Effector memory CD4-positive, alpha-beta T cell (primary cell): ENCODE data around the gene ADAR.

Source experiments
- DNase-seq, 3 donors: peaks; one replicate each; pipeline ENCODE4 v3.0.0-alpha.2; 2020
- H3K27ac ChIP-seq: 2 replicates; pipeline ENCODE4 v1.7.0; 2013; ENCODE audit warnings: mild to moderate bottlenecking, low read length, moderate library complexity; ENCODE audit not compliant: insufficient read depth, poor library complexity, severe bottlenecking
- H3K27me3 ChIP-seq: replicated peaks from 2 replicates; pipeline ENCODE4 v1.7.0; 2013; ENCODE audit warnings: mild to moderate bottlenecking, low read length; ENCODE audit not compliant: insufficient read depth, control insufficient read depth, poor library complexity, severe bottlenecking
- H3K36me3 ChIP-seq: 2 replicates; pipeline ENCODE4 v1.7.0; 2013; ENCODE audit warnings: mild to moderate bottlenecking, low read length, moderate library complexity; ENCODE audit not compliant: control insufficient read depth, insufficient read depth
- H3K4me1 ChIP-seq: 2 replicates; pipeline ENCODE4 v1.7.0; 2013; ENCODE audit warnings: low read length, mild to moderate bottlenecking; ENCODE audit not compliant: control insufficient read depth, insufficient read depth, poor library complexity, severe bottlenecking
- H3K4me3 ChIP-seq: 2 replicates; pipeline ENCODE4 v1.7.0; 2013; ENCODE audit warnings: low read length, low read depth, mild to moderate bottlenecking; ENCODE audit not compliant: insufficient read depth, poor library complexity, severe bottlenecking
- H3K9me3 ChIP-seq: 2 replicates; pipeline ENCODE4 v1.7.0; 2013; ENCODE audit warnings: mild to moderate bottlenecking, low read length, moderate library complexity; ENCODE audit not compliant: control insufficient read depth

Gene ADAR

GRCh38 chr1:154550070-154550469, 57.9 kb downstream of the ADAR start:
- no peaks in the 10 kb centered on the region for H3K4me1 ChIP-seq
- peaks cover 59% of the 10 kb centered on the region for H3K36me3 ChIP-seq
- no peak overlapping the region for H3K4me3 ChIP-seq
- no peaks in the 10 kb centered on the region for H3K27me3 ChIP-seq
- no peak for DNase-seq
- H3K9me3 ChIP-seq = no peaks in the 10 kb centered on the region
- H3K27ac ChIP-seq = no peak overlapping the region

GRCh38 chr1:154549202-154549770, 58.7 kb downstream of the ADAR start:
- DNase-seq = no peak
- H3K27me3 ChIP-seq = no peaks in the 10 kb centered on the region
- H3K4me3 ChIP-seq = no peak overlapping the region
- H3K9me3 ChIP-seq = no peaks in the 10 kb centered on the region
- H3K27ac ChIP-seq = no peak overlapping the region
- peaks cover 51% of the 10 kb centered on the region for H3K36me3 ChIP-seq
- H3K4me1 ChIP-seq = no peaks in the 10 kb centered on the region

GRCh38 chr1:154548028-154548427, 60.0 kb downstream of the ADAR start:
- Histone ChIP-seq H3K27me3 (no peaks in the 10 kb centered on the region), H3K4me1 (no peaks in the 10 kb centered on the region), H3K4me3 (no peak overlapping the region)

GRCh38 chr1:154547105-154547732, 60.8 kb downstream of the ADAR start:
- H3K27ac ChIP-seq = no peak overlapping the region
- no peaks in the 10 kb centered on the region for H3K27me3 ChIP-seq
- no peaks in the 10 kb centered on the region for H3K4me1 ChIP-seq
- H3K36me3 ChIP-seq = peaks cover 30% of the 10 kb centered on the region
- DNase-seq = no peak
- H3K4me3 ChIP-seq = no peak overlapping the region
- no peaks in the 10 kb centered on the region for H3K9me3 ChIP-seq

More at GRCh38 chr1:154548028-154548427, 60.0 kb downstream of the ADAR start:
- Histone ChIP-seq H3K9me3 (no peaks in the 10 kb centered on the region), H3K36me3 (peaks cover 38% of the 10 kb centered on the region), H3K27ac (no peak overlapping the region)
- no peak for DNase-seq

GRCh38 chr1:154546264-154547063, 61.5 kb downstream of the ADAR start:
- Histone ChIP-seq H3K27me3 (no peaks in the 10 kb centered on the region), H3K36me3 (peaks cover 22% of the 10 kb centered on the region), H3K27ac (no peak overlapping the region), H3K9me3 (no peaks in the 10 kb centered on the region), H3K4me1 (no peaks in the 10 kb centered on the region), H3K4me3 (no peak overlapping the region)
- peak in 1 of 3 donors; percentile 34 for DNase-seq

- DNase-seq = no peak
- Histone ChIP-seq H3K4me1 (no peaks in the 10 kb centered on the region), H3K27me3 (no peaks in the 10 kb centered on the region), H3K36me3 (no peaks in the 10 kb centered on the region), H3K9me3 (no peaks in the 10 kb centered on the region), H3K4me3 (no peak overlapping the region), H3K27ac (no peak overlapping the region)
Measured at GRCh38 chr1:154541231-154541630, 66.8 kb downstream of the ADAR start.

GRCh38 chr1:154539486-154540483, 68.2 kb downstream of the ADAR start:
- no peaks in the 10 kb centered on the region for H3K9me3 ChIP-seq
- DNase-seq = no peak
- no peak overlapping the region for H3K4me3 ChIP-seq
- H3K4me1 ChIP-seq = no peaks in the 10 kb centered on the region
- no peaks in the 10 kb centered on the region for H3K36me3 ChIP-seq
- no peaks in the 10 kb centered on the region for H3K27me3 ChIP-seq
- no peak overlapping the region for H3K27ac ChIP-seq

GRCh38 chr1:154536570-154536969, 71.4 kb downstream of the ADAR start:
- no peak overlapping the region for H3K4me3 ChIP-seq
- H3K27me3 ChIP-seq = no peaks in the 10 kb centered on the region
- no peak for DNase-seq
- H3K27ac ChIP-seq = no peak overlapping the region
- no peaks in the 10 kb centered on the region for H3K36me3 ChIP-seq
- no peaks in the 10 kb centered on the region for H3K4me1 ChIP-seq
- H3K9me3 ChIP-seq = no peaks in the 10 kb centered on the region

- Histone ChIP-seq H3K27ac (no peak overlapping the region), H3K27me3 (no peaks in the 10 kb centered on the region), H3K36me3 (no peaks in the 10 kb centered on the region), H3K9me3 (no peaks in the 10 kb centered on the region), H3K4me1 (no peaks in the 10 kb centered on the region), H3K4me3 (no peak overlapping the region)
- DNase-seq = no peak
Measured at GRCh38 chr1:154533952-154534844, 73.8 kb downstream of the ADAR start.
